ENCODE measurements around the gene AMBRA1.

DNA sequence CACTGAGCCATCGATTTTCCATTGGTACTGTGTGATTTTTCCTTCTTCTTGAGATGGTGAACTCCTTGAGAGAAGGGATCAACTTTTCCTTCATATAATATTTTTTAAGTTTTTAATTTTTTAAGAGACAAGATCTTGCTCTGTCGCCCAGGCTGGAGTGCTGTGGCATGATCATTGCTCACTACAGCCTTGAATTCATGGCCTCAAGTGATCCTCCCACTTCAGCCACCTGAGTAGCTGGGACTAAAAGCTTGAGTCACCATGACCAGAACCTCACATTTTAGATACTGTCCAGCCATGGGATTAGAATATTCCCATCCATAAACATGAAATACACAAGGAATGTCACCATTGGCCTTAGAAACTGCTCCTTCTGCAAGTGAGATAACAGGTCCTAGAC, 135.3 kb downstream of the AMBRA1 start:
- no peak for TF ChIP-seq POLR2A (IDR thresholded peaks at IDR 0.05)
- TF ChIP-seq, protein P1, sequence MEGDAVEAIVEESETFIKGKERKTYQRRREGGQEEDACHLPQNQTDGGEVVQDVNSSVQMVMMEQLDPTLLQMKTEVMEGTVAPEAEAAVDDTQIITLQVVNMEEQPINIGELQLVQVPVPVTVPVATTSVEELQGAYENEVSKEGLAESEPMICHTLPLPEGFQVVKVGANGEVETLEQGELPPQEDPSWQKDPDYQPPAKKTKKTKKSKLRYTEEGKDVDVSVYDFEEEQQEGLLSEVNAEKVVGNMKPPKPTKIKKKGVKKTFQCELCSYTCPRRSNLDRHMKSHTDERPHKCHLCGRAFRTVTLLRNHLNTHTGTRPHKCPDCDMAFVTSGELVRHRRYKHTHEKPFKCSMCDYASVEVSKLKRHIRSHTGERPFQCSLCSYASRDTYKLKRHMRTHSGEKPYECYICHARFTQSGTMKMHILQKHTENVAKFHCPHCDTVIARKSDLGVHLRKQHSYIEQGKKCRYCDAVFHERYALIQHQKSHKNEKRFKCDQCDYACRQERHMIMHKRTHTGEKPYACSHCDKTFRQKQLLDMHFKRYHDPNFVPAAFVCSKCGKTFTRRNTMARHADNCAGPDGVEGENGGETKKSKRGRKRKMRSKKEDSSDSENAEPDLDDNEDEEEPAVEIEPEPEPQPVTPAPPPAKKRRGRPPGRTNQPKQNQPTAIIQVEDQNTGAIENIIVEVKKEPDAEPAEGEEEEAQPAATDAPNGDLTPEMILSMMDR (IDR thresholded peaks at IDR 0.05), result no peak
- TF ChIP-seq POLR2AphosphoS5 (IDR thresholded peaks at IDR 0.05), result no peak

Data from breast epithelium (tissue), 3 donors.